HG02798 (cell line): ENCODE measurements around the gene POLR1C.
A peak's percentile ranks its signal among the peaks of the same experiment; 100 is the strongest.
"Not testable (repeated sequence)": the region's sequence is repeated elsewhere in the genome, so short reads cannot be mapped to it uniquely, and the experiment has no call there.

Experiments
- ATAC-seq: cut with Tn5 transposase; IDR thresholded peaks from one replicate; pipeline ENCODE4 v1.9.1; 2021; ENCODE audit warnings: mild to moderate bottlenecking; ENCODE audit not compliant: unreplicated experiment, poor library complexity

Gene POLR1C

DNA sequence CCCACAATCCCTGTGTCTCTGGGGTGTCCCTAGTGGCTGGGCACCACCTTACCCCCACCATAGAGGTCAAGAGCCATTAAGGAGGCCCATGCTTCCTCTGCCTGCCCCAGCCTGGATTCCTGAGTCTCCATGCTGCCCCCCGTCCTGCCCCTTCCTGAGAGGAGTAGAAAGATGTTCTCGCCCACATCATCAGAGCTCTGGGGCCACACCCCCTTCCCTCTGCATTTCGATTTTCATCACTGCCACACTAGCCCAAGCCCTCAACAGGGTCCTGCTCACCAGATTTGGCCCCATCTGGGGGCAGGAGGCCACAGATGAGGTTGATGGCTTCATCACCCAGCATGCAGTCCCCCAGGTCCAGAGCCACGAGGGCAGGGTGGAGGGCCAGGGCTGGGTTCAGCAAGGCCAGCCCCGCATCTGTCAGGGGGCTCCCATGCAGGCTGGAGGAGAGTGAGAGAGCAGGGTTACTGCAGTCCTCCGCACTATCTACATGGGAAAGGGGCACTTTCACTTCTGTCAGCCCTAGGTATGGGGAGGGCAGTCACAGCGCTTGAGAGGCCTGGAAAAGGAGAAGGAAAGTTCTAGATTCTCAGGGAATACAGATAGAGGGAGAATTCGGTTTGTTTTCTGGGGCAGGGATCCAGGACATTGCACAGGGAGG, 8.3 kb upstream of the POLR1C start:
- ATAC-seq, result no peak

DNA sequence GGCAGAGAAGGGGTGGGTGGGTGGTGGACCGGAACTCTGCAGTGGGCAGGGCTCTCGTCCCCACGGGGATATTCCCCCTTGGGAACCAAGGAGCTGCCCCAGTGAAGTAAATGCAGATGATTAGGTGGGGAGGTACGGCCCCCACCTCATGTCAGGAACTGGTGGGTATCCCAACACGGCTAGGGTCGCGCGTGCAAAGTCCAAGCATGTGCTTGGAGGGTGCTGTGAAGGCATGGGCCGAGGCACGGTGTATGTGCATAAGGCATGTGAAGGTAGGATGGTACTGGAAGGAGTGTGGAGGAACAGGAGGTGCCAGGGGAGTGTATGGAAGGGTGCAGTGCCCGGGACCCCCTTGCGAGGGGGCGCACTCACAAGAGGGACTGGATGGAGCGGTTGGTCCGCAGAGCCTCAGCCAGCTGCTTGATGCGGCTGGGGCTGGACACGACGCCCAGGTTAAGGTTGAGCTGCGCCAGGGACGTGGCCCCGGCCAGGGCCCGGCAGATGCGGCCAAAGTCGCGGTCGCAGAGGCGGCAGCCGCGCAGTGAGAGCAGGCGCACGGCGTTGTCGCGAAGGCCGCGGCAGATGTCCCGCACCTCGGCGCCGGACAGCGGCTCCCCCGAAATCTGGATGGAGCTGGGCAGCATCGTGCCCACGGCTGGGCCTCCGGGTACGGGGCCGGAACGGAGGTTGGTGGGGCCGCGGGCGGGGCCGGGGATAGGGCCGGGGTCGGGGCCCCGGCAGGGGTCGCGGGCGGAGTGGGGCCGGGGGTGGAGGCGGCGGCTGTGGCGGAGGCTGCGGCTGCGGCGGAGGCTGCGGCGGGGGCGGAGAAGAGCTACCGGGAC, 7.5 kb upstream of the POLR1C start:
- ATAC-seq, result peak; percentile 2

DNA sequence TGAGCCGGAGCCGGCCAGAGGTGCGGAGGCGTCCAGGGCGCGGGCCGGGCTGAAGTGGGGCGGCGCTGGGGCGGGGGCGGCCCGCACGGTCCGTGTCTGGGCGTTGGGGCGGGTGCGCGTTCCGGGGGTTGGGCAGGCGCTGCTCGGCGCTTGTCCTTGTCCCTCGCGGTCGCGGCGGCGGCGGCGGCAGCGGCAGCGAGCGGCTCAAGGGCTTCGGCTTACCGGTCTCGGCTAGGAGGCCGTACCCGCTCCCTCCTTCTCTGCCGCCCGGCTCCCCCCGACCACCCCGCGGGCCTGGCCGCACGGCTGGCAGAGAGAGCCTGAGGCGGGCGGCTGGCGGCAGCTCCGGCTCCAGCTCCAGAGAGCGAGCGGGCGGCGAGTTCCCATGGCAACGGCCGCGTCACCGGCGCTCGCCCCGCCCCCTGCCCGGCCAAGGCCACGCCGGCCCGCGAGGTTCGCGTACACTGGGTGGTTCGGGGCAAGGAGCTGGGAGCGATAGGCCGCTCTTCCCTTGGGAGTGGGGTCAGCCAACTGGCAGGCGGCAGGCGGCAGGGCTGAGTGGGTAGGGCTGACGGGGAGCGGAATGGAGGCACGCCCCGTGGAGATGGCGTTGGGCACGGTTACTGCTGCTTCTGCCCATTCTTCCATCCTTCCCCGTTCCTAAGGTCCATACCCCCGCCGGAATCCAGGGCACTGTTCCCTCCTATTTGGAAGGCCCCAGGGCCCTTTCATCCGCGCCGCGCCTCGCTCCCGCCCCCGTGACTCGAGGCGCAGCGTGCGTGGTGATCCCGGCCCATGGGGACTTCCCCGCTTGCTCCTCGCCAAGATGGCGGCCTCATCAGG, 6.7 kb upstream of the POLR1C start, which contains the start of gene LRRC73:
TSS of gene LRRC73 (minus strand) at position 363 of the 843 bp plus-strand sequence. CDS start 561 bp downstream, outside the sequence.
- peak; percentile 71 for ATAC-seq

DNA sequence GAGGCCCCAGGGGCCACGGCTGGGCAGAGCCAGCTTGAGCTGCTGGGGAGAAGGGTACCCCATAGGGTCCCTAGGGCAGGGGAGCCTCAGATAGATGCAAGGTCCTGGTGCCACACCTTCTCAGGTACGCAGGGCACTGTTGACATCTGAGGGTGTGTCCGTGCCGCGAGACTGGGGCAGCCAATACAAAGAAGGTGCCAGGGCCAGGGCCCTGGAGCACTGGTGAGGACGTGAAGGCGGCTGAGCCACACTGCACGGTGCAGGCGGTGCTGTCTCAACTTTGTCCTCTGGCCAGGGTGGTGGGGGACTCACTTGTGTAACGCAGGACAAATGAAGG, 6.1 kb upstream of the POLR1C start:
- no peak for ATAC-seq

DNA sequence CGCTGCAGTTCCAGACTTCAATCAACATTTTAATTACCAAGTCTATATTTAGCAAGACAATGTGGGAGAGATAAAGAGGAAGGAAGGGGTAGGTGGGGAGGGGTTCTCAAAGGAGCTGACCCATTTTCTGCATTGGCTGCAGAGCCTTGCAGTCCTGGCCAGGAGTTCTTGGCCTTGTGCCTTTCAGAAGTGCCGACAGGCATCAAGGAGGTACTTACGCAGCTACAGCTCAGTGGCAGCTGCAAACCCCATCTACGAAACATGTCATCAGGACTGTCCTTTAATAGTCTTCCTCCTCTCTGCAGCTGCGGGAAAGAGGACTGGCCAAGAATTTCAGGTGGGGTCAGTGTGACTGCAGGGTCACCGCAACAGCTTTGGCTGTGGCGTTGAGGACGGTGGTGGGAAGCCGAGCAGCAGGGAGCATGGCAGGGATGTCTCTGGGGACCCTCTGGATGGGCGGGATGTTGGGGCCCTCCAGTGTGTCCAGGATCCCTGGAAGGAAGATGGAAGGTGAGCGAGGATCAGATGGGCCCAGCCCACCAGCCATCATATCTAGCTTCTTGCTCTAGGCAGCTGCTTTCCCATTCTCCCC, 5.0 kb upstream of the POLR1C start:
- no peak for ATAC-seq

DNA sequence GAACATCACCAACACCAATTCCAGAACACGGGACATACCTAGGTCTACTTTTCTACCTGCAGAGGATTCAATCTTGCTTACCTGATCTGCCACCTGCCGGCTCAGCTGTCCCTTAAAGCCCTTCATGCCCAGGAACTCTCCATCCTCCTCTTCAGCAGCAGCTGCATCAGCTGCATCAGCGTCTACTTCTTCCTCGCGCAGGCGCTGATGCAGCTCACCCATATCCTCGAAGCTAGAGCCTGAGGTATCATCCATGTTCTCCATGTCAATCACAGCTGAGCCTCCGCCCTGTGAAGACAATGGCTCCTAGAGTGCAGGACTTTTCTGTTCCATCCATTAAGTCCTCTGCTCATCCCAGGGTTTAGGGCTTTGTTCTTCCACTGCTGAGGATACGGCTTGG, 1.1 kb upstream of the POLR1C start:
- ATAC-seq, result no peak

DNA sequence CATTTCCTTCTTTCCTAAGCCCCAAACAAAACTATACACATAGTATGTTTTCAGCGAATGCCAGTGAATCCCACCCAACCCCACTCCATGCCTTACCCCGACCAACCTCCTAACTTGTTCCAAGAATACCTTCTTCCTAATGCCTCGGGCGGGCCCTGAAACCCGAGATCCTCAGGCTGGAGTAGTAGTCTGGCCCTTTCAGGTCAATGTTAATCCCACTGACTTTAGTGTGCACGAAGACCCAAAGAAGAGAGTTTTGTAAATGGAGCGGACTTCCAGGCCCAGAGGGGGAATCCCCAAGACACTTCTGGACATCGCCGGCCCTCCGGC, 557 bp upstream of the POLR1C start:
- ATAC-seq, result no peak

DNA sequence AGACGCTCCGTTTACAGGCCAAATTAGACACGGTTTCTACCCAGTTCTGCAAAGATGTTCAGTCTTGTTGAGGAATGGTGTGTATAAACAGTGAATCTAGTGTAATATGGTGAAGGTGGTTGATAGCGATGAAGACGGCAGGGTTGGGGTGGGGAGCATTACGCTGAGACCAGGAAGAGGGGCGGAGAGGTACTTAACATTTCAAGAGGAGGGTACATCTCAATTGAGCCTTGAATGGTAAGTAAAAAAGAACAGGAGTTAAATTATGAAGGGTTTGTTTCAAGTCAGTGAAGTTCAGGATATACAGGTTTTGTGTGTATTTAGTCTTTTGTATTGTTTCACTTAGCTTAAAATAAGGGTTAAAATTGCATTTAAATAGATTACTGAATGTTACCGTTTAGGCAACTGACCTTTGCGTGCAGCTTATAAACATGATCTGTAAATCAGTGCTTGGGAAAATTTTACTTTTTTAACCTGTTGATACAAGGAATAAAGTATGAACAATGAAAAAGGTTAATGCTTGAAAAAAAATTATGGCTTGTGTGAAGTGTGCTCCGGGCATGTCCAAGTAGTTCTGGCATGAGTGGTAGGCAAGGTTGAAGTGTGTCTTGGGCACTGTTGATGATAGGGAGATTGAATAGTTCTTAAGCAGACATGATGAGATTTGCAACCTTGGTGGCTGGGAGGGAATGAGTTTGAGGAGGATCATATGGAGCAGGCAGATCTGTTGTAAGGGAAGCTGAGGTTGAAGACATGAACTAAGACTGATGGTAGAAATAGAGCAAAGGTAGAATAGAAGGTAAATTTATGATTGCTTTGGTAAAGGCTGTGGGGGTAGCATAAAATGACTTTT, 842 bp downstream of the POLR1C start:
- ATAC-seq, result no peak

DNA sequence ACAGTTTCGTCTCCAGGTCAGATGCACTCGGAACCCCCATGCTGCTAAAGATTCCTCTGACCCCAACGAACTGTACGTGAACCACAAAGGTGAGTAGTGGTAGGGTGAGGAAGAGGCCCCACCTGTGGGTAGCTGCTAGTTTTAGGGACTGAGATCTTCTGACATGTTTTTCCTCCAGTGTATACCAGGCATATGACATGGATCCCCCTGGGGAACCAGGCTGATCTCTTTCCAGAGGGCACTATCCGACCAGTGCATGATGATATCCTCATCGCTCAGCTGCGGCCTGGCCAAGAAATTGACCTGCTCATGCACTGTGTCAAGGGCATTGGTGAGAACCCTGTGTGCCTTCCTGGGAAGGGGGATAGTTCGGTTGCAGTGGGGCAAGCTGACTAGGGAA, 3.2 kb downstream of the POLR1C start:
- ATAC-seq, result no peak

DNA sequence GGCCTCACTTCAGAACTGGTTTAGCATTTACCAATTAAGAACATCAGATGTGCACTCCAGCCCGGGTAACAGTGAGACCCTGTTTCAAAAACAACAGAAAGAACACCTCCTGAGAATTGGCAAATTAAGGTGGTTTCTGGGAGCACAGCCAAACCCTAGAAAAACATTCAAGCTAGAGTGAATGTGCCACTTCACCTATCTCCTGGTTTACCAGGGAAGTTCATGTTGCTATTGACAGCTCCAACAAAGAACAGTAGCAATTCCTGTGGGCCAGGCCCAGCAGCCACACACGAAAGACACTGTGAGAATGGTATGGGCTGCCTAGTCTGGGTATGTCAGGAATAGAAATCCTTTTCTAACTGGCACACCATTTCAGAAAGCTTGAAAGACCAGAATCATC, 4.9 kb downstream of the POLR1C start:
- ATAC-seq, result no peak

DNA sequence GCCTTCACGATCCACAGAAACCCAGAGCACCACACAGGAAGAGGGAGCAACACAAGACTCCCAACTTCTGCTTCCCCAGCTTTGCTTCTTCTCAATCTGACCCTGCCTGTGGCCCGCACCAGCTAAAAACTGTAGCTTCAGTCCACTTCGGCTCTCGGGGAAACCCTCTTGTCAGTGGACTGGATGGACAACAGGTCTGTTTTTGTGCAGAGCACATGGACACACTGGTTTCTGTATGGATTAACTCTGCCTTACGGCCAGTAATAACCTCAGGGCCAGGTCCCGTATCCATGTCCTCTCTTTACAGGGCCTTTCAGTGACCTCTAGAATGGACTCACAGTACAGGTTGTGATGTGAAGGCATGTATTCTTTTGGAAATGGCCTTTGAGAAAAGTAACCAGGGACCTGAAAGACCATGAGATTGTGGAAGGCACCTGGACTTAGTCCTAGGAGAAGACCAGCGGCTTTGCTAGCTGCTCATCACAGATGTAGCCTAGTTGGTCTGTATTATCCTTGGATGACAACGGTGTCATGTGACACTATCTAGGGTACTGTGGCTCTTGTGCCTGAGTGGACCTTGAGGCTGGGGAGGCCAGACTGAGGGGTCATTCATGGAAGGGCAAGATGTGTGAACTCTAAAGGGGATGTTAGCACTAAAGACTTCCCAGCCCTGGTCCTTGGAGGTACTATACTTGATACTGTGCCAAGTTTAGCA, 5.8 kb downstream of the POLR1C start:
- no peak for ATAC-seq

DNA sequence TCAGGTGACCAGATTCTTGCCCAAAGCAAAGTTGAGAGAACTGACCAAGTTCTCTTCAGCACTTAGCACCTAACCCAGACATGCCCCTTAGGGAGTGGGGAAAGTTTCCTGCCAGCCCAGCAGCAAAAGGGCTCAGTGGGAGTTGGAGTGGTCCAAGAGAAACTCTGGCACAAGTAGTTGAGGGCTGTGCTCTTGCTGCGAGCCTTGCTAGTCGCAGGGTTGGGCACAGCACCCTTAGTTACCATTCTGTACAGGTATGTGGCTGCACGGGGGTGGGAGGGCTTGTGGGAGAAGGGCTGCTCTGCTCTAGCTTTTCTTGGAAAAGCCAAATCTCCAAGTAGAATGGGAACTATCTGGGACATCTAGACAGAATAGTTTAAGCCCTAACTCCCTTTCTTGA, 6.4 kb downstream of the POLR1C start:
- ATAC-seq, result no peak

DNA sequence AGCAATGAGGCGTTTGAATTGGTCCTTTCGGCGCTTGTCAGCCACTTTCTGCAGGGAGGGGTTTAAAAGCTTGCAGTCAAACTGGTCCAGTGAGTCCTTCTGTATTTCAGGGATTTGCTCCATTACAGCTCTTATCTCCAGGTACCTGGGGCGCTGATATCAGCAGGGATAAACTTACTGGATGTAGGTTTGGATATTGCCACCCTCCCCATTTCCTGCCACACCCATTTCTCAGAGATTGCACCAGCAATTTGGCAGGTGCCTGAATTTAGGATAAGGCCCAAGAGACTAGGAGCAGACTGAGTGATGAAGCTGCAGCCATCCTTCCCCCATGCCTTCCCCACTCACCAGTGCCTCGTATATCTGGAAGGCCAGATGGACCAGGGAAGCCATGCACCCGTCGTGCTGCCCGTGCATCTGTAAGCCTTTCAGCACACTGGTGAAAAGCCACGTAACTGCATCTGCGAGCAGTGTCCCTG, 7.6 kb downstream of the POLR1C start:
- ATAC-seq, result no peak

DNA sequence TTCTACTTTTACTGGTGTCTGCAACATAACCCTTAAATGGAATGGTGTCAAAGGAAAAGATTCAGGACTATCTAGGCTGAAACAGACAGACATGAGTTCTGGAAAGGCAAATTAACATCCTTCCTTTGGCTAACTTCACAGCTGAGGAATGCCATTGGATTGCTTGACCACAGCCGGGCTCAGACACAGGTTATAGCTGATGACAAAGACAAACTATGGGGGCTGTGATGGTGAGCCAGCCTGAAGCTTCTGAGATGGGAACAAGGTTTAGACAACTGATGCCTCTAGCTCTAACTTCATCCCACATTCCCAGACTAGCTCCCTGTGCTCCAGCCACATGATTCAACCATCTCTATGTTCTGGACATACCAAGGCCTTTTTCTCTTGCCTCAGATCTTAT, 15.3 kb downstream of the POLR1C start:
- no peak for ATAC-seq

DNA sequence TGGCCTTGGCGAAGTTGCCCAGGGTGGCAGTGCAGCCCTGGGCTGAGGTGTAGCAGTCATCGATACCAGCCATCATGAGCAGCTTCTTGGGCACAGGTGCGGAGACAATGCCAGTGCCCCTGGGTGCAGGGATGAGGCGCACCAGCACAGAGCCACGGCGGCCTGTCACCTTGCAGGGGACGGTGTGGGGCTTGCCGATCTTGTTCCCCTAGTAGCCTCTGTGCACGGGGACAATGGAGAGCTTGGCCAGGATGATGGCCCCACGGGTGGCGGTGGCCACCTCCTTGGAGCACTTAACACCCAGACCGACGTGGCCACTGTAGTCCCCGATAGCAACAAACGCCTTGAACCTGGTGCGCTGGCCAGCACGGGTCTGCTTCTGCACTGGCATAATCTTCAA, 22.1 kb downstream of the POLR1C start:
- ATAC-seq, result not testable (repeated sequence)

DNA sequence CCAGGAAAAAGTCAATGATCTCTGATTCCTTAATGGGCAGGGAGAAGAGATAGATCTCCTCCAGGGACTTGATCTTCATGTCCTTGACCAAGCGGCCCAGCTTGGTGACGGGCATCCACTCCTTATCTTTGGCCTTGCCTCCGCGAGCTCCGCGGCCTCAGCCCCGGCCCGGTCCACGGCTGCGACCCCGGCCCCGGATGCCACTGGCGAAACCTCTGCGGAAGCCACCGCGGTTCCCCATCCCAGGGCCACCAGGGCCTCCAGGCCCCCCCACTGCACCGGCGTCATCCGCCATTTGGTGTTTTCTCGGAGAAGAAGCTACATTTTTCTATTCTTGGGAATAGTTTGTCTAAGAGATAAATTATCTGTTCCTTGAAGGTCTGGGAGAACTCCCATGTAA, 22.5 kb downstream of the POLR1C start:
- not testable (repeated sequence) for ATAC-seq

DNA sequence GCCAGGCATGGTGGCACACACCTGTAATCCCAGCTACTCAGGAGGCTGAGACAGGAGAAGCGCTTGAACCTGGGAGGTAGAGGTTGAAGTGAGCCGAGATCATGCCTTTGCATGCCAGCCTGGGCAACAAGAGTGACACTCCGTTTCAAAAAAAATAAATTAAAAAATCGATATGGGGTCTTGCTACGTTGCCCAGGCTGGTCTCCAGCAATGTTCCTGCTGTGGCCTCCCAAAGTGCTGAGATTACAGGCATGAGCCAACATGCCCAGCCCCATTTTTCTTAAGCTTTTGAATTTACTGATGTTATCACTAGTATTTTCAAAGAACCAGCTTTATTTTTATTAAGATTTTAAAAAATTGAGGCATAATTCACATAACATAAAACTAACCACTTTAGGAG, 23.6 kb downstream of the POLR1C start:
- ATAC-seq, result no peak

DNA sequence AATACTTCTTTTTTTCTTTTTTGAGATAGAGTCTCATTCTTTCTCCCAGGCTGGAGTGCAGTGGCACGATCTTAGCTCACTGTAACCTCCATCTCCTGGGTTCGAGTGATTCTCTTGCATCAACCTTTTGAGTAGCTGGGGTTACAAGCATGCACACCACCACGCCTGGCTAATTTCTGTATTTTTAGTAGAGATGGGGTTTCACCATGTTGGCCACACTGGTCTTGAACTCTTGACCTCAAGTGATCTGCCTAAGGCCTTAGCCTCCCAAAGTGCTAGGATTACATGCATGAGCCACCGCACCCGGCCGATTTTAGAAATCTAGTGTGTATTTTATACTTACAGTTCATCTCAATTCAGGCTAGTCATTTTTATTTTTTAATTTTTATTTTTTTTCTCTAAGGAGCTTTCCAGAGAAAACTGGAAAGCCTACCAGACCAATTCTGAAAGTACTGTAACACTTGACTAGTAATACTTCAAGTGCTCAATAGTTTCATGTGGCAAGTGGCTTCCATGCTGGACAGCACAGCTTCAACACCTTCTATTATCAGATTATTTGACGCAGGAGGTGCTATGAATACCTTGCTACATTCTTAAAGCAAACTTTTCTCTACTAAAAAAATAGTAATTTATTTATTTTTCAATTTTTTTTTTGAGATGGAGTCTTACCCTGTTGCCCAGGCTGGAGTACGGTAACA, 25.0 kb downstream of the POLR1C start:
- ATAC-seq, result peak; percentile 66

DNA sequence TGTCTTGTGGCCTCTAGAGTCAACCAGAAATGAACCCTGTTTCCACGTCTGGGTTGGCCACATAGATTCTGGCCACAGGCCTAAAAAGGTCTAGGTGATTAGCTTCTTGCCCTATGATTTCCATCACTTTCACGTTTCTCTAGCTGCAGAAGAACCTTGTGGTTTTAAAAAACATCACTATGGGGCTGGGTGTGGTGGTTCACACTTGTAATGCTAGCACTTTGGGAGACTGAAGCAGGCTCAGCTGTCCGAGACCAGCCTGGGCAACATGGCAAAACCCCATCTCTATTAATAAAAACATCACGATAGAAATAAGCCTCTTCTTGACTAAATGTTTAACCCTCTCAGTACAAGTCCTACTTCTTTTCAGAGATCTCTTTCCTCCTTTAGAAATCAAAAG, 27.6 kb downstream of the POLR1C start:
- peak; percentile 33 for ATAC-seq
